ENCODE data around the gene FBXO41.
"Not testable (repeated sequence)": the region's sequence is repeated elsewhere in the genome, so short reads cannot be mapped to it uniquely, and the experiment has no call there.

Gene FBXO41

GRCh38 chr2:73289304-73289703, 5.0 kb upstream of the FBXO41 start:
- DNase-seq, result no peak

GRCh38 chr2:73286134-73286655, 1.9 kb upstream of the FBXO41 start:
- DNase-seq, result no peak

GRCh38 chr2:73285159-73285739, 971 bp upstream of the FBXO41 start:
- DNase-seq, result no peak

GRCh38 chr2:73283545-73284295, 558 bp downstream of the FBXO41 start:
- no peak for DNase-seq

GRCh38 chr2:73282924-73283544, 1.2 kb downstream of the FBXO41 start:
- DNase-seq, result no peak

GRCh38 chr2:73281244-73281643, 3.0 kb downstream of the FBXO41 start:
- no peak for DNase-seq

- DNase-seq, result no peak
These were observed 4.4 kb downstream of the FBXO41 start for GRCh38 chr2:73279852-73280251.

- no peak for DNase-seq
These were observed 12.0 kb downstream of the FBXO41 start for GRCh38 chr2:73272270-73272669.

GRCh38 chr2:73269686-73270465, 14.4 kb downstream of the FBXO41 start:
- DNase-seq, result no peak

GRCh38 chr2:73268830-73269685, 15.2 kb downstream of the FBXO41 start:
- DNase-seq, result peak; percentile 46

GRCh38 chr2:73268366-73268829, 15.9 kb downstream of the FBXO41 start:
- DNase-seq, result no peak

- DNase-seq, result no peak
These were observed 17.3 kb downstream of the FBXO41 start for GRCh38 chr2:73267008-73267407.

GRCh38 chr2:73266061-73266901, 18.0 kb downstream of the FBXO41 start:
- no peak for DNase-seq

- DNase-seq, result no peak
These were observed 18.8 kb downstream of the FBXO41 start for GRCh38 chr2:73265298-73266060.

GRCh38 chr2:73264783-73265182, 19.5 kb downstream of the FBXO41 start:
- DNase-seq, result no peak

GRCh38 chr2:73264332-73264606, 20.0 kb downstream of the FBXO41 start:
- no peak for DNase-seq

GRCh38 chr2:73263540-73264331, 20.5 kb downstream of the FBXO41 start:
- DNase-seq, result no peak

- not testable (repeated sequence) for DNase-seq
These were observed 21.4 kb downstream of the FBXO41 start for GRCh38 chr2:73262691-73263429.

- DNase-seq, result no peak
These were observed 22.1 kb downstream of the FBXO41 start for GRCh38 chr2:73262108-73262651.
